GM23338 (cell line): ENCODE results near the gene DLX4. TPM values are rescaled to one million over a fixed set of nuclear protein-coding genes. Genes with fewer than 3 reads are reported as not detected.

Source experiments
- ATAC-seq: fragments of 200-7000 bp; cut with Tn5 transposase; 3 replicates; pipeline ENCODE4 v1.9.1; 2020
- DNase-seq: peaks from one replicate; pipeline ENCODE4 v3.0.0-alpha.2; 2015; ENCODE audit warnings: low spot score
- H2AFZ ChIP-seq: fragments of 200-600 bp; sonication (generic); 2 replicates; pipeline ENCODE4 v1.8.0; 2016; ENCODE audit warnings: antibody characterized with exemption, mild to moderate bottlenecking, moderate library complexity
- H3F3A ChIP-seq: fragments of 200-600 bp; sonication (generic); replicated peaks from 2 replicates; pipeline ENCODE4 v1.8.0; 2017; ENCODE audit warnings: antibody characterized with exemption, mixed run types, low read depth
- H3K27ac ChIP-seq: fragments of 200-600 bp; sonication (generic); 2 replicates; pipeline ENCODE4 v1.6.1; 2016; ENCODE audit warnings: low read depth
- H3K27me3 ChIP-seq: fragments of 200-600 bp; sonication (generic); 2 replicates; pipeline ENCODE4 v1.8.0; 2016; ENCODE audit warnings: mild to moderate bottlenecking, mixed run types, moderate library complexity; ENCODE audit not compliant: insufficient read depth
- H3K36me3 ChIP-seq: fragments of 200-600 bp; sonication (generic); 2 replicates; pipeline ENCODE4 v1.8.0; 2016; ENCODE audit warnings: mild to moderate bottlenecking; ENCODE audit not compliant: insufficient read depth
- H3K4me1 ChIP-seq: fragments of 200-600 bp; sonication (generic); 2 replicates; pipeline ENCODE4 v1.8.0; 2016; ENCODE audit warnings: mild to moderate bottlenecking, moderate library complexity; ENCODE audit not compliant: insufficient read depth
- H3K4me2 ChIP-seq: fragments of 200-600 bp; sonication (generic); 2 replicates; pipeline ENCODE4 v1.7.1; 2017; ENCODE audit warnings: mixed run types
- H3K4me3 ChIP-seq: fragments of 200-600 bp; sonication (generic); 2 replicates; pipeline ENCODE4 v1.6.1; 2016; ENCODE audit warnings: mixed run types
- H3K79me2 ChIP-seq: fragments of 200-600 bp; sonication (generic); replicated peaks from 2 replicates; pipeline ENCODE4 v1.8.0; 2017; ENCODE audit warnings: mild to moderate bottlenecking; ENCODE audit not compliant: insufficient read depth
- H3K9me2 ChIP-seq: fragments of 200-600 bp; sonication (generic); 2 replicates; pipeline ENCODE4 v1.8.0; 2017; ENCODE audit not compliant: insufficient read depth
- H4K20me1 ChIP-seq: fragments of 200-600 bp; sonication (generic); replicated peaks from 2 replicates; pipeline ENCODE4 v1.8.0; 2017; ENCODE audit warnings: mild to moderate bottlenecking; ENCODE audit not compliant: insufficient read depth
- H3K27ac Mint-ChIP-seq: 2 replicates; pipeline ENCODE4 v1.8.0; 2020; ENCODE audit warnings: inconsistent platforms, mild to moderate bottlenecking, moderate library complexity, mixed read lengths
- H3K27me3 Mint-ChIP-seq: 3 replicates; pipeline ENCODE4 v1.8.0; 2022; ENCODE audit warnings: low read depth, mild to moderate bottlenecking, moderate library complexity, mixed read lengths, inconsistent platforms; ENCODE audit not compliant: insufficient read depth, poor library complexity
- H3K36me3 Mint-ChIP-seq: 3 replicates; pipeline ENCODE4 v1.8.0; 2021; ENCODE audit warnings: low read depth, mild to moderate bottlenecking, inconsistent platforms, moderate library complexity, mixed read lengths
- H3K4me1 Mint-ChIP-seq: 3 replicates; pipeline ENCODE4 v1.8.0; 2020; ENCODE audit warnings: mild to moderate bottlenecking, inconsistent platforms, mixed read lengths
- H3K4me3 Mint-ChIP-seq: 3 replicates; pipeline ENCODE4 v1.8.0; 2021; ENCODE audit warnings: moderate library complexity, mild to moderate bottlenecking, inconsistent platforms, mixed read lengths
- H3K9me3 Mint-ChIP-seq: 3 replicates; pipeline ENCODE4 v1.8.0; 2020; ENCODE audit warnings: moderate library complexity, mild to moderate bottlenecking, inconsistent platforms, mixed read lengths
- EZH2 ChIP-seq: fragments of 200-600 bp; sonication (generic); IDR thresholded peaks from one replicate; pipeline ENCODE4 v1.8.0; 2017; ENCODE audit warnings: antibody characterized with exemption, mild to moderate bottlenecking, low read depth; ENCODE audit not compliant: unreplicated experiment
- EZH2phosphoT487 ChIP-seq: fragments of 200-600 bp; sonication (generic); IDR thresholded peaks from one replicate; pipeline ENCODE4 v1.8.1; 2018; ENCODE audit warnings: antibody characterized with exemption; ENCODE audit not compliant: unreplicated experiment
- JUNB ChIP-seq: IDR thresholded peaks from one replicate; pipeline ENCODE4 v1.6.1; 2016; ENCODE audit warnings: antibody characterized with exemption; ENCODE audit not compliant: unreplicated experiment
- NANOG ChIP-seq: IDR thresholded peaks from 2 replicates; pipeline ENCODE4 v1.6.1; 2016; ENCODE audit warnings: antibody characterized with exemption, borderline replicate concordance
- ZNF462 ChIP-seq: fragments of 250-450 bp; sonication (Bioruptor Pico); IDR thresholded peaks from 2 replicates; pipeline ENCODE4 v1.5.0; 2020; ENCODE audit warnings: mild to moderate bottlenecking, moderate library complexity
- polyA plus RNA-seq: library from polyadenylated mRNA; unstranded; fragments of >200 nt; fragmentation: Nextera tagmentation; extraction: Ambion mirVana; gene quantifications from 2 replicates; pipeline ENCODE4 v1.2.1, GENCODE V29; 2016
- total RNA-seq: library from RNA; depleted of rRNA; stranded (reverse); fragments of >200 nt; shearing (Covaris generic); gene quantifications from 2 replicates; pipeline ENCODE4 v1.2.3, GENCODE V29; 2014
- TF ChIP-seq, protein P1 (sequence below): IDR thresholded peaks from 2 replicates; pipeline ENCODE4 v1.6.1; 2016; ENCODE audit warnings: antibody characterized with exemption

DLX4 gene
- total and polyA plus RNA-seq, 2 experiments from 2014 or later = 0.10 to 0.79 TPM

DNA sequence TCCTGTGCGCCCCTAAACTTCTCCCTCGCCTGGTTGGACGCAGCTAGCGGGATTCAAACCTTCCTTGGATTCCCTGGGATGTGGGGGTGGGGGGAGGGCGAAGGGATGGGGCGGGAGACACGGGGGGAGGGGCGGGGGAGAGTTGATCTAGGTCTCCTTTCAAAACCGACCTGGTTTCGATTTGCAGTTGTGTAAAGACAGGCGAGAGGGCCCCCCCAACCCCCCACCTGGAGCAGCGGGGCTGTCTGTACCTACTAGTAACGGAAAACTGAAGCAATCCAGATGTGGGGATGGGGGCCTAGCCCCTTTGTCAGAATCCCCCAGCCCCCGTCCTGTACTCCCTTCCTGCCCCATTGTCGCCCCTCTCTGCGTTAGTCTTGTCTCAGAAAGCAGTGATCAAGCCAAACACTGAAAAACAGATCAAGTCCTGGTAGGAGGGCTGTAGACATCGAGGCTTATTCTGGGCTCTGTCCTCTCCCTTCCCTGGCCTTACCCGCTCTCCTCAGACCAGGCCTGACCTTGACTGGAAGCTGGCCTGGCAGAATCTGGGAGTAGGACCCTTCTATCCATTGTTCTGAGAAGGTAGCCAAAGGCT is 902 bp downstream of the DLX4 start:
- no peaks in the 10 kb centered on the region; the same call in 2 of the 3 replicates for H3K9me3 Mint-ChIP-seq
- Histone ChIP-seq H3K79me2 (no peaks in the 10 kb centered on the region), H3K27ac (no peak overlapping the region), H3K4me3 (peak overlapping the region; percentile 65), H2AFZ (no peak overlapping the region; the same call in 1 of the 2 replicates), H3K4me2 (peak overlapping the region; percentile 84), H3F3A (peaks cover 11% of the 10 kb centered on the region), H3K9me2 (no peaks in the 10 kb centered on the region), H3K36me3 (no peaks in the 10 kb centered on the region), H4K20me1 (peaks cover 34% of the 10 kb centered on the region), H3K27me3 (peaks cover 99% of the 10 kb centered on the region), H3K4me1 (peaks cover 26% of the 10 kb centered on the region; the same call in 1 of the 2 replicates)
- no peak overlapping the region for H3K27ac Mint-ChIP-seq
- DNase-seq (no peak), ATAC-seq (no peak)
- H3K27me3 Mint-ChIP-seq = peaks cover 98% of the 10 kb centered on the region
- H3K36me3 Mint-ChIP-seq = no peaks in the 10 kb centered on the region; the same call in 2 of the 3 replicates
- TF ChIP-seq EZH2phosphoT487 = no peak
- TF ChIP-seq EZH2 = peak; percentile 88
- TF ChIP-seq, protein P1, sequence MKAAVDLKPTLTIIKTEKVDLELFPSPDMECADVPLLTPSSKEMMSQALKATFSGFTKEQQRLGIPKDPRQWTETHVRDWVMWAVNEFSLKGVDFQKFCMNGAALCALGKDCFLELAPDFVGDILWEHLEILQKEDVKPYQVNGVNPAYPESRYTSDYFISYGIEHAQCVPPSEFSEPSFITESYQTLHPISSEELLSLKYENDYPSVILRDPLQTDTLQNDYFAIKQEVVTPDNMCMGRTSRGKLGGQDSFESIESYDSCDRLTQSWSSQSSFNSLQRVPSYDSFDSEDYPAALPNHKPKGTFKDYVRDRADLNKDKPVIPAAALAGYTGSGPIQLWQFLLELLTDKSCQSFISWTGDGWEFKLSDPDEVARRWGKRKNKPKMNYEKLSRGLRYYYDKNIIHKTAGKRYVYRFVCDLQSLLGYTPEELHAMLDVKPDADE = no peak
- peaks cover 36% of the 10 kb centered on the region for H3K4me1 Mint-ChIP-seq
- peak overlapping the region; percentile 91 for H3K4me3 Mint-ChIP-seq

DNA sequence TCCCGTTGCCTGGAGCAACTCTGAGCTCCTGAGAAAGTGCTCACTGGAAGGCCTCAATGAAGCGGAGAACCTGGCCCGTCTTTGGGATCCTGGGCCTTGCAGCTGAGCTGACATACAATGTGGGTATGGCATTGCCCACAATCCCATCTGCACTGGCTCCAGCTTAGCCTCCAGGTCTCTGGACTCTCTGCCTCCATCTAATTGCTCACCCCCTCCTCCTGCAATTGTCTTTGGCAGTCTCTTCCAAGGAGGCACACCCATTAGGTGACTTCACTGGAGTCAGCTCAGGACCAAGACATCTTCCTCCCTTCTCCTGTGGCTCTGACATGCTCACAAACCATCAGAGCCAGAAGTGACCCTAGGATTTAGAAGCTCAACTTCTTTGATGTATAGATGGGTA is 1.5 kb downstream of the DLX4 start:
- H2AFZ ChIP-seq = no peak overlapping the region
- no peak for DNase-seq
- H3K4me3 ChIP-seq = peak overlapping the region; percentile 65; the same call in 1 of the 2 replicates
- no peak overlapping the region for H3K4me2 ChIP-seq
- peaks cover 98% of the 10 kb centered on the region for H3K27me3 Mint-ChIP-seq
- H3K27ac ChIP-seq = no peak overlapping the region
- no peak for TF ChIP-seq NANOG
- TF ChIP-seq ZNF462 (CRISPR knock-in tag) = no peak
- peak; percentile 0 for TF ChIP-seq EZH2
- no peak for TF ChIP-seq EZH2phosphoT487
- no peak for TF ChIP-seq JUNB
- no peaks in the 10 kb centered on the region for H3K79me2 ChIP-seq
- H3K27ac Mint-ChIP-seq = no peak overlapping the region
- peaks cover 37% of the 10 kb centered on the region for H3K4me1 Mint-ChIP-seq
- no peaks in the 10 kb centered on the region for H3K36me3 ChIP-seq
- ATAC-seq = no peak
- H3K9me2 ChIP-seq = no peaks in the 10 kb centered on the region
- no peaks in the 10 kb centered on the region; the same call in 2 of the 3 replicates for H3K36me3 Mint-ChIP-seq
- peaks cover 34% of the 10 kb centered on the region for H4K20me1 ChIP-seq
- H3K4me3 Mint-ChIP-seq = peak overlapping the region; percentile 91
- H3F3A ChIP-seq = peaks cover 11% of the 10 kb centered on the region; the same call in 1 of the 2 replicates
- peaks cover 26% of the 10 kb centered on the region for H3K4me1 ChIP-seq
- no peaks in the 10 kb centered on the region; the same call in 2 of the 3 replicates for H3K9me3 Mint-ChIP-seq
- H3K27me3 ChIP-seq = peaks cover 99% of the 10 kb centered on the region
